ENCODE data around the gene ITGB2.

ITGB2 gene

DNA sequence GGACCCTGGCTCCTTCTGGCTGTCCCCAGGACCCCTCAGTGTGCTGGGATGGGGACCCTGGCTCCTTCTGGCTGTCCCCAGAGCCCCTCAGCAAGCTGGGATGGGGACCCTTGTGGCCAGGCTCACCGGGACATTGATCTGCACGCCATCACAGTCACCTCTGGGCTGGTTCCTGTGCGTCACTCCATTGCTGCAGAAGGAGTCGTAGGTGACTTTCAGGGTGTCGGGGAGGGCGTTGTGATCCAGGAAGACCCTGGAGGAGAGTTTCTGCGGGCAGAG lies 27.5 kb downstream of the ITGB2 start:
- TF ChIP-seq FOXP2 (optimal IDR thresholded peaks at IDR 0.05; ENCODE audit: borderline replicate concordance, extremely low read depth, extremely low read length, insufficient read depth) (no peak), TAF1 (IDR thresholded peaks at IDR 0.05; ENCODE audit: borderline replicate concordance, insufficient read depth, low read length) (no peak), POLR2AphosphoS5 (IDR thresholded peaks at IDR 0.05; ENCODE audit: low read depth, low read length) (no peak), SIN3A (IDR thresholded peaks at IDR 0.05; ENCODE audit: borderline replicate concordance, insufficient read depth, low read length) (no peak)
- TF ChIP-seq, protein P1, sequence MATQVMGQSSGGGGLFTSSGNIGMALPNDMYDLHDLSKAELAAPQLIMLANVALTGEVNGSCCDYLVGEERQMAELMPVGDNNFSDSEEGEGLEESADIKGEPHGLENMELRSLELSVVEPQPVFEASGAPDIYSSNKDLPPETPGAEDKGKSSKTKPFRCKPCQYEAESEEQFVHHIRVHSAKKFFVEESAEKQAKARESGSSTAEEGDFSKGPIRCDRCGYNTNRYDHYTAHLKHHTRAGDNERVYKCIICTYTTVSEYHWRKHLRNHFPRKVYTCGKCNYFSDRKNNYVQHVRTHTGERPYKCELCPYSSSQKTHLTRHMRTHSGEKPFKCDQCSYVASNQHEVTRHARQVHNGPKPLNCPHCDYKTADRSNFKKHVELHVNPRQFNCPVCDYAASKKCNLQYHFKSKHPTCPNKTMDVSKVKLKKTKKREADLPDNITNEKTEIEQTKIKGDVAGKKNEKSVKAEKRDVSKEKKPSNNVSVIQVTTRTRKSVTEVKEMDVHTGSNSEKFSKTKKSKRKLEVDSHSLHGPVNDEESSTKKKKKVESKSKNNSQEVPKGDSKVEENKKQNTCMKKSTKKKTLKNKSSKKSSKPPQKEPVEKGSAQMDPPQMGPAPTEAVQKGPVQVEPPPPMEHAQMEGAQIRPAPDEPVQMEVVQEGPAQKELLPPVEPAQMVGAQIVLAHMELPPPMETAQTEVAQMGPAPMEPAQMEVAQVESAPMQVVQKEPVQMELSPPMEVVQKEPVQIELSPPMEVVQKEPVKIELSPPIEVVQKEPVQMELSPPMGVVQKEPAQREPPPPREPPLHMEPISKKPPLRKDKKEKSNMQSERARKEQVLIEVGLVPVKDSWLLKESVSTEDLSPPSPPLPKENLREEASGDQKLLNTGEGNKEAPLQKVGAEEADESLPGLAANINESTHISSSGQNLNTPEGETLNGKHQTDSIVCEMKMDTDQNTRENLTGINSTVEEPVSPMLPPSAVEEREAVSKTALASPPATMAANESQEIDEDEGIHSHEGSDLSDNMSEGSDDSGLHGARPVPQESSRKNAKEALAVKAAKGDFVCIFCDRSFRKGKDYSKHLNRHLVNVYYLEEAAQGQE (IDR thresholded peaks at IDR 0.05; ENCODE audit: insufficient read depth in 1 of 2, low read depth in 2 of 2, low read length in 2 of 2), result no peak

DNA sequence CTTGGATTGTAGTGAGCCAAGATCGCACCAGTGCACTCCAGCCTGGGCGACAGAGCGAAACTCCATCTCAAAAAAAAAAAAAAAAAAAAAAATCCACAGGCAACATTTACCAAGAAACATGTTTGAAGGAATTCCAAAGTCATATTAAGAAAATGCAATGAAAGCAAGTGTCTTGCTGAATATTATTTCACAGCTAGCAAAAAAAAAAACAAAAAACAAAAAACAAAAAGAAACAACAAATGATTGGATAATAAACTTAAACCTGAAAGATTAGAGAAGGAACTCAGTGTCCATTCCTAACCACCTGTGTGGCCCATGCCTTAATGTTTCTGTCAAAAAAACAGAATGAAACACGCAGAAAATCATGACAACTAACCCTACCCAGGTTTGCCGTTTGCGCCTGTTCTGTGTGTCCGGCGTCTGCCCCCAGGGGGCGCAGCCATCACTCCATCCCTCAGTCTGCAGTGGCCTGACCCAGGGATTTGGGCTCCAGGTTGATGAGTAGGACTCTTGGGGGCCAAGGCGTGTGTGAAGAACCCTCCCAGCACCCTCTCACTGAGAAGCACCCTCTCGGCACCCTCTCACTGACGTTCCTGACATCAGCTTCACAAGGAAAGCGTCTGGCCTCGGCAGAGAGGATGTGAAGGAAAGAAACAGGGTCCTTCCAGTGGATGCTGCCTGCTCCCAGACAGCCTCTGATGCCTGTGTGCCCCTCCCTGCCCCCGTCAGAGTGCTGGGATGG lies 28.0 kb downstream of the ITGB2 start:
- TF ChIP-seq, protein P1 (IDR thresholded peaks at IDR 0.05; ENCODE audit: insufficient read depth in 1 of 2, low read depth in 2 of 2, low read length in 2 of 2), result no peak
- TF ChIP-seq FOXP2 (optimal IDR thresholded peaks at IDR 0.05; ENCODE audit: borderline replicate concordance, extremely low read depth, extremely low read length, insufficient read depth) (no peak), POLR2AphosphoS5 (IDR thresholded peaks at IDR 0.05; ENCODE audit: low read depth, low read length) (no peak), SIN3A (IDR thresholded peaks at IDR 0.05; ENCODE audit: borderline replicate concordance, insufficient read depth, low read length) (no peak), TAF1 (IDR thresholded peaks at IDR 0.05; ENCODE audit: borderline replicate concordance, insufficient read depth, low read length) (no peak)

DNA sequence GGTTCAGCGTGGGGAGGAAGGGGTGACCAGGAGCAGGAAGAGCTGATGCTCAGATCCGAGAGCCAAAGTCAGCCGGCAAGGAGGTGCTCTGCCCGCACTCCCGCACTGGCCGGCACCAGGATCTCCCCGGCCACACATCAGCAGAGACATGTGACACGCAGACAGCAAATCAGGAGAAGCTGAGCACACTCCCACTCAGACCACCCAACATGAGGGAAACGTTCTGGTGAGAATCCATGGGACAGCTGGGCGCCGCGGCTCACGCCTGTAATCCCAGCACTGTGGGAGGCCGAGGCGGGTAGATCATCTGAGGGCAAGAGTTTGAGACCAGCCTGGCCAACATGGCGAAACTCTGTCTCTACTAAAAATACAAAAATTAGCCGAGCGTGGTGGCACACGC lies 28.6 kb downstream of the ITGB2 start:
- TF ChIP-seq, protein P1 (IDR thresholded peaks at IDR 0.05; ENCODE audit: insufficient read depth in 1 of 2, low read depth in 2 of 2, low read length in 2 of 2), result no peak
- no peak for TF ChIP-seq TAF1 (IDR thresholded peaks at IDR 0.05; ENCODE audit: borderline replicate concordance, insufficient read depth, low read length)

DNA sequence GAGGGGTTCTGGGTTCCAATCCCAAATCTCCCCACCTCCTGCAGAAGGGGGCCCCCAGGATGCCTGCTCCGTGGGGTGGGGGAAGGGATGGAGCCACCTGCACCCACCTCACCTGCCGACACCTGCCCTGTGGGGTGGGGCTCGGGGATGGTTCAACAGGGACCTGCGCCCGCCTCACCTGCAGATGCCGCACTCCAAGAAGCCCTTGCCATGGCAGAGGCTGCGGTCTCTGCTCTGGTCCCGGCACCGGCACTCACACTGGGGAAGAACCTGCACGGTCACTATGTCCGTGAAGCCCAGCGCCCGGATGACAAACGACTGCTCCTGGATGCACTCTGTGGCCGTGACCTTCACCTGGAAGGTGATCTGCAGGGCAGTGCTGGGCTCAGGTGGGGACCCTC lies 29.1 kb downstream of the ITGB2 start:
- TF ChIP-seq, protein P1 (IDR thresholded peaks at IDR 0.05; ENCODE audit: insufficient read depth in 1 of 2, low read depth in 2 of 2, low read length in 2 of 2), result no peak
- TF ChIP-seq FOXP2 (optimal IDR thresholded peaks at IDR 0.05; ENCODE audit: borderline replicate concordance, extremely low read depth, extremely low read length, insufficient read depth), result no peak
- TF ChIP-seq POLR2AphosphoS5 (IDR thresholded peaks at IDR 0.05; ENCODE audit: low read depth, low read length), result no peak
- TF ChIP-seq SIN3A (IDR thresholded peaks at IDR 0.05; ENCODE audit: borderline replicate concordance, insufficient read depth, low read length), result no peak
- TF ChIP-seq TAF1 (IDR thresholded peaks at IDR 0.05; ENCODE audit: borderline replicate concordance, insufficient read depth, low read length), result no peak

Data from PFSK-1 (cell line).